BLaER1 (cell line): ENCODE results near the gene NLRP8.

Source experiments
- H3K27ac ChIP-seq: shearing (Covaris generic); formaldehyde crosslinking; 2 replicates; pipeline ENCODE4 v1.8.1; 2022
- H3K27me3 ChIP-seq: shearing (Covaris generic); formaldehyde crosslinking; 2 replicates; pipeline ENCODE4 v1.8.1; 2022
- H3K36me3 ChIP-seq: shearing (Covaris generic); formaldehyde crosslinking; 2 replicates; pipeline ENCODE4 v1.8.1; 2022
- H3K4me1 ChIP-seq: shearing (Covaris generic); formaldehyde crosslinking; 2 replicates; pipeline ENCODE4 v1.8.1; 2022
- H3K4me2 ChIP-seq: shearing (Covaris generic); formaldehyde crosslinking; 2 replicates; pipeline ENCODE4 v1.8.1; 2022
- H3K4me3 ChIP-seq: shearing (Covaris generic); formaldehyde crosslinking; 2 replicates; pipeline ENCODE4 v1.8.1; 2022
- H3K9ac ChIP-seq: shearing (Covaris generic); formaldehyde crosslinking; 2 replicates; pipeline ENCODE4 v1.8.1; 2022
- H3K9me3 ChIP-seq: shearing (Covaris generic); formaldehyde crosslinking; 2 replicates; pipeline ENCODE4 v1.8.1; 2022
- H4K20me1 ChIP-seq: shearing (Covaris generic); formaldehyde crosslinking; 2 replicates; pipeline ENCODE4 v1.8.1; 2022
- Cebpa-rat ChIP-seq: shearing (Covaris generic); IDR thresholded peaks from 2 replicates; pipeline ENCODE4 v1.8.1; 2022

NLRP8 gene

GRCh38 chr19:56026769-56027168 is 79.1 kb downstream of the NLRP8 start:
- Histone ChIP-seq H3K9me3 (no peaks in the 10 kb centered on the region), H3K36me3 (no peaks in the 10 kb centered on the region), H3K27me3 (no peaks in the 10 kb centered on the region), H3K9ac (no peak overlapping the region), H3K4me2 (no peak overlapping the region), H3K27ac (no peak overlapping the region), H4K20me1 (no peaks in the 10 kb centered on the region), H3K4me3 (no peak overlapping the region), H3K4me1 (no peaks in the 10 kb centered on the region)
- TF ChIP-seq Cebpa-rat = no peak
